AG04450 (cell line): ENCODE data around the gene ZNF350. TPM values are rescaled to one million over a fixed set of nuclear protein-coding genes. Genes with fewer than 3 reads are reported as not detected.
"Not testable (repeated sequence)": the region's sequence is repeated elsewhere in the genome, so short reads cannot be mapped to it uniquely, and the experiment has no call there.

Source experiments
- CTCF ChIA-PET: fragments of 300-600, 350-600 bp; formaldehyde crosslinking; extraction: SDS; loops from one replicate; lab custom pipeline; 2022; ENCODE audit warnings: antibody characterized with exemption, inconsistent platforms; lab: Charles Lee
- POLR2A ChIA-PET: fragments of 350-600 bp; formaldehyde crosslinking; extraction: SDS; loops from one replicate; lab custom pipeline; 2021; ENCODE audit warnings: antibody characterized with exemption, inconsistent platforms; lab: Yijun Ruan, JAX
- DNase-seq: peaks from one replicate; pipeline ENCODE4 v3.0.0-alpha.2; 2011; ENCODE audit warnings: low read depth, low spot score
- H3K27ac ChIP-seq: one replicate; pipeline ENCODE4 v1.5.1; 2012; ENCODE audit warnings: low read depth, low read length, control low read depth
- H3K27me3 ChIP-seq: one replicate; pipeline ENCODE4 v1.6.0; 2012; ENCODE audit warnings: low read length; ENCODE audit not compliant: control insufficient read depth, insufficient read depth
- H3K4me3 ChIP-seq: 2 replicates; pipeline ENCODE4 v1.5.1; 2011; ENCODE audit warnings: mild to moderate bottlenecking, low read depth, low read length, control low read depth
- H3K9me3 ChIP-seq: 2 replicates; pipeline ENCODE4 v1.5.1; 2012; ENCODE audit warnings: low read length; ENCODE audit not compliant: control insufficient read depth, insufficient read depth
- CTCF ChIP-seq: IDR thresholded peaks from 2 replicates; pipeline ENCODE4 v1.5.1; 2011; ENCODE audit warnings: low read depth, low read length, control low read depth, inconsistent platforms
- polyA plus RNA-seq: library from polyadenylated mRNA; depleted of rRNA; stranded (reverse); fragments of >200 nt; gene quantifications from 2 replicates; pipeline ENCODE4 v1.2.3, GENCODE V29; 2011

ZNF350 gene
- polyA plus RNA-seq, 1 experiment: 9.4 TPM

GRCh38 chr19:51994048-51994644, 7.5 kb upstream of the ZNF350 start:
- ChIA-PET POLR2A (no interaction called here), CTCF (no interaction called here)
- TF ChIP-seq CTCF: no peak
- H3K4me3 ChIP-seq: no peak overlapping the region
- DNase-seq: no peak
- no peaks in the 10 kb centered on the region for H3K27me3 ChIP-seq
- H3K9me3 ChIP-seq: peaks cover 40% of the 10 kb centered on the region
- H3K27ac ChIP-seq: no peak overlapping the region

- Histone ChIP-seq H3K27ac (no peak overlapping the region), H3K27me3 (no peaks in the 10 kb centered on the region), H3K9me3 (peaks cover 44% of the 10 kb centered on the region), H3K4me3 (no peak overlapping the region)
- TF ChIP-seq CTCF: no peak
- no peak for DNase-seq
- ChIA-PET POLR2A (no interaction called here), CTCF (no interaction called here)
These were observed 6.8 kb upstream of the ZNF350 start for GRCh38 chr19:51993422-51993821.

GRCh38 chr19:51983361-51983760, 3.3 kb downstream of the ZNF350 start:
- ChIA-PET POLR2A (no interaction called here), CTCF (no interaction called here)
- H3K4me3 ChIP-seq: no peak overlapping the region
- no peaks in the 10 kb centered on the region for H3K27me3 ChIP-seq
- no peak for DNase-seq
- TF ChIP-seq CTCF: no peak
- peaks cover 48% of the 10 kb centered on the region for H3K9me3 ChIP-seq
- H3K27ac ChIP-seq: no peak overlapping the region

GRCh38 chr19:51980926-51981325, 5.7 kb downstream of the ZNF350 start:
- DNase-seq, H3K4me3 ChIP-seq, H3K27me3 ChIP-seq, CTCF ChIA-PET, H3K27ac ChIP-seq, POLR2A ChIA-PET: not testable (repeated sequence)
- peaks cover 43% of the 10 kb centered on the region for H3K9me3 ChIP-seq

- Histone ChIP-seq H3K9me3 (peaks cover 43% of the 10 kb centered on the region), H3K4me3 (no peak overlapping the region), H3K27me3 (no peaks in the 10 kb centered on the region), H3K27ac (no peak overlapping the region)
- DNase-seq: no peak
- ChIA-PET POLR2A (no interaction called here), CTCF (no interaction called here)
- no peak for TF ChIP-seq CTCF
These were observed 6.4 kb downstream of the ZNF350 start for GRCh38 chr19:51980116-51980736.
